ENCODE results near the gene CD82.
"Not testable (repeated sequence)": the region's sequence is repeated elsewhere in the genome, so short reads cannot be mapped to it uniquely, and the experiment has no call there.

Gene CD82

GRCh38 chr11:44631831-44632230 is 66.4 kb downstream of the CD82 start:
- no peak for DNase-seq (ENCODE audit: low read depth in 2 of 2)

- no peak for DNase-seq (ENCODE audit: low read depth in 2 of 2)
These were observed 67.1 kb downstream of the CD82 start for GRCh38 chr11:44632466-44633123.

GRCh38 chr11:44633641-44634040 is 68.2 kb downstream of the CD82 start:
- no peak for DNase-seq (ENCODE audit: low read depth in 2 of 2)

GRCh38 chr11:44634401-44635281 is 69.2 kb downstream of the CD82 start:
- DNase-seq (ENCODE audit: low read depth in 2 of 2): no peak

- DNase-seq (ENCODE audit: low read depth in 2 of 2): no peak
These were observed 72.0 kb downstream of the CD82 start for GRCh38 chr11:44637487-44637886.

- DNase-seq (ENCODE audit: low read depth in 2 of 2): no peak
These were observed 72.6 kb downstream of the CD82 start for GRCh38 chr11:44638032-44638431.

- DNase-seq (ENCODE audit: low read depth in 2 of 2): no peak
These were observed 77.8 kb downstream of the CD82 start for GRCh38 chr11:44643217-44643616.

- DNase-seq (ENCODE audit: low read depth in 2 of 2): no peak
These were observed 80.4 kb downstream of the CD82 start for GRCh38 chr11:44645827-44646226.

GRCh38 chr11:44647255-44647955 is 81.9 kb downstream of the CD82 start:
- not testable (repeated sequence) for DNase-seq (ENCODE audit: low read depth in 2 of 2)

- no peak for DNase-seq (ENCODE audit: low read depth in 2 of 2)
These were observed 82.6 kb downstream of the CD82 start for GRCh38 chr11:44648109-44648508.

- no peak for DNase-seq (ENCODE audit: low read depth in 2 of 2)
These were observed 86.2 kb downstream of the CD82 start for GRCh38 chr11:44651535-44652155.

GRCh38 chr11:44652901-44653644 is 87.6 kb downstream of the CD82 start:
- no peak for DNase-seq (ENCODE audit: low read depth in 2 of 2)

GRCh38 chr11:44654057-44654456 is 88.6 kb downstream of the CD82 start:
- DNase-seq (ENCODE audit: low read depth in 2 of 2): no peak

GRCh38 chr11:44654596-44654995 is 89.1 kb downstream of the CD82 start:
- no peak for DNase-seq (ENCODE audit: low read depth in 2 of 2)

GRCh38 chr11:44657836-44658505 is 92.5 kb downstream of the CD82 start:
- no peak for DNase-seq (ENCODE audit: low read depth in 2 of 2)

GRCh38 chr11:44658506-44658850 is 93.0 kb downstream of the CD82 start:
- DNase-seq (ENCODE audit: low read depth in 2 of 2): no peak

GRCh38 chr11:44659641-44660040 is 94.2 kb downstream of the CD82 start:
- no peak for DNase-seq (ENCODE audit: low read depth in 2 of 2)

- DNase-seq (ENCODE audit: low read depth in 2 of 2): not testable (repeated sequence)
These were observed 95.1 kb downstream of the CD82 start for GRCh38 chr11:44660535-44660934.

- DNase-seq (ENCODE audit: low read depth in 2 of 2): no peak
These were observed 95.9 kb downstream of the CD82 start for GRCh38 chr11:44661311-44661717.

Measured in stimulated activated CD8-positive, alpha-beta memory T cell treated with anti-CD3 and anti-CD28 coated beads, Interleukin-2, amount 100 ng/mL, for 1 hour (primary cell).